Lung microvascular endothelial cell (primary cell): ENCODE measurements around the gene CTBP1. TPM values are rescaled to one million over a fixed set of nuclear protein-coding genes. Genes with fewer than 3 reads are reported as not detected.

Experiments
- DNase-seq, 2 donors: peaks; one replicate each; pipeline versions ENCODE4 v3.0.0 to v3.0.0-alpha.2; 2010; ENCODE audit warnings: low read depth in 2 of 2
- total RNA-seq: library from RNA; depleted of rRNA; stranded (reverse); fragments of >200 nt; gene quantifications from 2 replicates; pipeline ENCODE4 v1.2.1, GENCODE V29; 2014

Gene CTBP1
- total RNA-seq, 1 donor from 2014 or later: 239 TPM

DNA sequence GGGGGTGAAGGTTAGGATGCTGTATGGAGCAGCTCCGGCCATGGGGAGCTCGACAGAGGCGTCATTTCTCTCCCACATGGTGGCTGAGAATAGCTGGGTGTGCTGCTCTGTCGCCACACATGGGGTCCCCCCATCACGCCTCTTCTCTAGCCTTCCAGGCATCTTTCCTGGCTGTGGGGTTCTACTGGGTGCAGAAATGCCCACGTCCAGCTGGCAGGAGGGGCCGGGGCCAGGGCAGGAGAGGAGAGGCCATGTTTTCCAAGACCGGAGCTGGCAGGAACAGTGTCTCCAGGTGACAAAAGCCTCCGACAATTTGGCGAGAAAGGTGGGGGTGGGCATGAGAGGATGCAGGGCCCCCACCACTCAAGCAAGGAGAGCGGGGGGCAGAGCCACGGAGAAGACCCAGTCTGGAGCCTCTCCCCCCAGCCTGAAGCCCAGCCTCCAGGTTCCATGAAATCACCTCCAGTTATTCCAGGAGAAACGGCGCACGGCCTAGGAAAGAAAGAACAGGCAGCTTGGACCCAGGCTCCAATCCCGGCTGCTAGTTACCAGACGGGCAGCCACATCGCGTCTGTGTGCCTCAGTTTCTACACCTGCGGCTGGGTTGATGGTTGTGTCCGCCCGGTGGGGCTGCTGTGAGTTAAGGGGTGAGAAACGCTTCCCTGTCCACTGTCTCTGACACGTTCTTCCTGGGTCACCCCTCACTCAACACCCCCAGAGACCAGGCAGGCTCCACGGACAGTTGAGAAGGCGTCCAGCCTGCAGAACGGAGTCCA is 49.2 kb downstream of the CTBP1 start:
- no peak for DNase-seq

DNA sequence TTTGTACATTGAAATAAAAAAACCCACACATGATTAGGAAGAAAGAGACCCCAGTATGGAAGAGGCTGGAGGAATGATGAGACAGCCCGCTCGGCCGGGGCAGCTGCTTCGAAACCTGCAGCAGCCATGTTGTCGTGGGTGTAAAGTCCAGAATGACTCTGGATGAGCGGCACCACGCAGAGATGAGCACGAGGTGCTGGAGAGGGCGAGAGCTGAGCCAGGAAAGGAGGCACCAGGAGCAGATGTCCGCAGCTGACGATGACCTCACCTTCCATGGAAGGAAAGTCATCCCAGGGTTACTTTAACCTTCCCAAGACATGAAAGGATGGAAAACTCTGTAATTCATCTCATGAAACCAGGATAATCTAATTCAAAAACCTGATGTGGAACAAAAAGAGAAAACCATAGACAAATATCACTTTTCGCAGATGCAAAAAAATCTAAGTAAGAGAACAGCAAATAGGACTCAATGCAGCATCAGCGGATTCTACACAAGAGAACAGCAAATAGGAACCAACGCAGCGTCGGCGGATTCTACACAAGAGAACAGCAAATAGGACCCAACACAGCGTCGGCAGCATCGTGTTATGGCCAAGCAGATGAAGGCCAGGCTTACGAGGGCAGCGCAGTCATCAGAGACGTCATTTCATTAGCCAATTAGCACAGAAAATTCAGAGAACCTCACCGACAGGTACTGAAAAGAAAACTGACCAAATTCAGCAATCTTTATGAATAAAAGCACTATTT is 50.7 kb downstream of the CTBP1 start:
- no peak for DNase-seq

DNA sequence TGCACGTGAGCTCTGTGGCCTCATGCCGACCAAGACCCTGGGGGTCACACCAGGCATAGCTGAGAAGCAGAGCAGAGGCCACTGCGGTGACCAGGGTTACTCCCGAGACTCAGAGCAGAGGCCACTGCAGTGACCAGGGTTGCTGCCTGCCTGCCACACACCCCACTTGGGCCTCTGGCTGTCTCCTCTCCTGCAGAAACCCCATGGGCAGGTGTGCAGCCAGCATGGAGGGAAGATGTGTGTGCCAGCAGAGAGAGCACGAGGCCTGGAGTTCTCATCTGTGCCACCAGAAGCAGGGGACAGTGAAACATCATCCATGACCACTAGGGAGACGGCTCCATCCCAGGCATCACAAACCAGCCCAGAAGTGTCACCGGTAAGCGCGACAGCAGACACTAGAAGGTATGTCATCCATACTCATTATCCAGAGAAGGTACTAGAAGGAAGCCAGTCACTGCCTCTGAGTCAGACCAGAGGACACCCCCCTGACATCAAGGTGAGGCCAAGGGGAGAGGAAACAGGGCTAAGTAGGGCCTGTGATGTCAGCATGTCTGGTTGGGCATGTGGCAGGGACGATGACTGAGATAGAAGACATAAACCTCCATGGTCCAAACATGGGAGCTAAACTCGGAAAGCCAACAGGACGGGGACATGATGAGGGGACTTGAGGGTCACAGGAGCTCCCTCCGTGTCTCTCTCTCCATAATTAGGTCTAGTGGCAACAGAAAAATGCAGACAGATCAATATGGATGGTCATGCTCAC is 52.3 kb downstream of the CTBP1 start:
- DNase-seq: no peak

DNA sequence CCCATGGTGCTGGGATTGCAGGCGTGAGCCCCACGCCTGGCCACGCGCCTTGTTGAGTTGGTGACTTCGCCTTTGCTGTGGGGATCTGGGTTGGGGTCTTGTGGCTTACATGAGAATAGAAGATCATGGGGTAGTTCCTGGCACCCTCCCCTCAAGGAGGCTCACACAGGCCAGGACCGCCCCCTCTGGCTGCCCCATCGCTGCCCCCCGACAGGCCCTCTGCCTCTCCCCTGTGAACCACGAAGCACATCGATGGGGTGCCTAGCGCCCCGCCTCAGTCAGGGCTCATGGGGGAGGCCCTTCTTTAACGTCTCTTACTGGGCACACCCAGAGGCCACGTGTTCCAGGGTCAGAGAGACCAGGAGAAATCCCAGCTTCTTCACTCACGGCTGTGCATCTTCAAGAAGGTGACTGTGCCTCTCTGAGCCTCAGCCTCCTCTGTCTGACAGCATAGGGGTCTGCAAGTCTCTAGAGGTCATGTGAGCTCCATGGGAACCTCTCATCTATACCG is 53.0 kb downstream of the CTBP1 start:
- DNase-seq: no peak

DNA sequence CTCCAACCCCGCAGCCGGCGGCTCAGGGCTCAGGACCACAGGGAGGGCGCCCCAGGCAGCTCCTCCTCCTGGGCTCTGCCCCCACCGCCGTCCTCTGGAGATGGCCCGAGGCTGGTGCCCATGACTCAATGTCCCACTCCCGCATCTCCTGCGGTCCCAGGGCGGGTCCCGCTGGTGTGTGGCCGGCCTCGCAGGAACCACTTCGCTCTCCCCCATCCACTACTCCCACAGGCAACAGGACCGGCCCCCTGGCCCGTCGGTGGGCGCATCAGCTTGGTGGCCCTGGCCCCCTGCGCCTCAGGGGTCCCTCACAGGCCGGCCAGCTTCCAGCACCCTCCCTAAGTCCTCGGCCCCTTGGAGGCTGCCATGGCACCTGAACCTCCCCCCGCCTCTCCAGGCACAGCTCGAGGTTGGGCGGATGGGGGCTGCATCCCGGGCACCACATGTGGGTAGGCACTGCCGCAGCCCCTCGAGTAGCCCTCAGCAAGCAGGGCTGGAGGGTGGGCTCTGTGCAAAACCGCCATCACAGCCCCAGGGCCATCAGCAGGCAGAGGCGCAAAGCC is 53.7 kb downstream of the CTBP1 start:
- DNase-seq: no peak

DNA sequence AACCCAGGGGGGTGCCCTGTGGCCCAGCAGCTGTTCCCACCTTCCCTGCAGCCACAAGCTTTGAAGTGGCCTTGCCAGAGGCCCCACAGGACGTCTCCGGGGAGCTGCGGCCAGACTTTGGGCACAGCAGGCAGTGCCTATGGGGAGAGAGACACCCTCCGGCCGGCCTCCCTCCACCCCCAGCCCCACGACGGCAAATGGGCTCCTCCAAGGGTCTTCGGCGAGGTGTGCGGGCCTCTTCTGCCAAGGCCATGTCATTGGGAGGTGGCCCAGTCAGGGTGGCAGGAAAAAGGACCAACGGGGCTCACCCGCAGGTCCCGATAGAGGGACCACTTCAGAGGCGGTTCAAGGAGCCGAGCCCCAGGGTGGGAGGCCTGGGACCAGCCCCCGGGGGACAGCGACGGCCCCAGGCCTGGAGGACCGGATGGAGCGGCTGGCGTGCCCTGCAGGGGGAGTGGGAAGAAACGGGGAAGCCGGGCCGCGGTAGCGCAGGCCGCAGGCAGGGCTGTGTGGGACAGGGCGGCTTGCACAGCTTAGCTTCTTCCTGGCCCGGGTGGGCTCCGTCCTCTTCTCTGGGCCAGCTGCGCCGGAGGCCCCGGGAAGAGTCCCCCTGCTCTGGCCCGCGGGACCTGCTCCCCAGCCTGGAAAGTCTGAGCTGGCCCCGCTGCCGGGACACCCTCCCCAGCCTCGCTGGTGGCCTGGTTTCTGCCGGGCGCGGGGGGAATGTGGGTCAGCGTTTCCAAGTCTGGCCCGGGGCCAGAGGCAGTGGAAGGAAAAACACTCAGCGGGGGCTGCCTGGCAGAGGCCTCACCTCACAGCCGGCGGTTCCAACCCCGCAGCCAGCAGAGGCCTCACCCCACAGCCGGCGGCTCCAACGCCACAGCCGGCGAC is 54.7 kb downstream of the CTBP1 start:
- DNase-seq: peak in 1 of 2 donors; percentile 88

DNA sequence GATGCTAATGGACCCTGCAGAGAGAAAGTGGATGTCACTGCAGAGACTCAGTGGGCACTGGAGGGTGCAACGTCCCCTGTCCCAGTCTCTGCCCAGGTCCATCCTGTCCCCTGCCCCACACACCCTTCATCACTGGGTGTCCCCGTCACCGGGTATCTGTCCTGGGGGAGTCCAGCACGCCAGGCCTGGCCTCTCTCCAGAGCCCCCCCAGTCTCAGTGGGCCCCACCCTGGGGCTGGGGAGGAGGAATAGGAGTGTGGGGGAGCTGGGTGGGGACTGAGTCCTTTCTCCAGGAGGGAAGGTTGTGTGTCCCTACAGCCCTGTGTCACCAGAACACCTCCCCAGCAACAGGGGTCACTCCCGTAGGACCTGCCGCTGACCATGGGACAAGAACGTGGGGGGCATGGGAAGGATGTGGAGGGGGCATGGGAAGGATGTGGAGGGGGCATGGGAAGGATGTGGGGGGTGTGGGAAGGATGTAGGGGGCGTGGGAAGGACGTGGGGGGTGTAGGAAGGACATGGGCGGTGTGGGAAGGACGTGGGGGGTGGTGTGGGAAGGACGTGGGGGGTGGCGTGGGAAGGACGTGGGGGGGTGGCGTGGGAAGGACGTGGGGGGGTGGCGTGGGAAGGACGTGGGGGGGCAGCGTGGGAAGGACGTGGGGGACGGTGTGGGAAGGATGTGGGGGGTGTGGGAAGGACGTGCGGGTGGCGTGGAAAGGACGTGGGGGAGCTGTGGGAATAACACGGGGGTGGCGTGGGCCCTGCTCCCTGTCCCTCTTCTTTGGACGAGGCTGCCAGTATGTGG is 55.5 kb downstream of the CTBP1 start:
- no peak for DNase-seq

DNA sequence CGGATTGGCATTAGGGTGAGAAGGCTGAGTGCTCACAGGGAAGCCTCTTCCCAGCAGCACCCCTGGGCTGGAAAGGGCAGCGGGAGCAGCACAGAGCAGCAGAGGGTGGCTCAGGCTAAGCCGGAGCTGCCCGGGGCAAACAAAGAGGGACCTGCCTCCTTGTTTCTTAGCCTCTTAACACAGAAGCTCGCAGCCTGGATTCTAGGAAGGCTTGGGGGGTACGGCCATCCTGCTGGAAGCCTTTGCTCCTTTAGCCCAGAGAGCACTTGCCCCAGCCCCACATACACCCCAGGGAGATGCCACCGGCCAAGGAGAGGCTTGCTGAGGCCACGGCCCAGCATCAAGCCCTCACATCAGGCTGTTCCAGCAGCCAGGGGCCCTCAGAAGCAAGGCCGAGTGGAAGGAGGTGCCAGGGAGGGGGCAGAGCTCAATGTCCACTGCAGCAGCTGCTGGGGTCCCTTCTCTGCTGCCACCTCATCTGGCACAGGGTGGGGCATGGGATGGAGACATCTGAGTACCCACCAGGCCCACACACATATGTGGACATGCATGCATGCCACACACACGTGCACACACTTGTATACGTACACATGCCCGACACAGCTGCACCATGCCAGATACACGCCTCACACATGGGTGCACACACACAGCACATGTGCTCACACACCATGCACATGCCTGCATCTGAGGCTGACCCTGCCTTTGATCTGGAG is 56.3 kb downstream of the CTBP1 start:
- no peak for DNase-seq

DNA sequence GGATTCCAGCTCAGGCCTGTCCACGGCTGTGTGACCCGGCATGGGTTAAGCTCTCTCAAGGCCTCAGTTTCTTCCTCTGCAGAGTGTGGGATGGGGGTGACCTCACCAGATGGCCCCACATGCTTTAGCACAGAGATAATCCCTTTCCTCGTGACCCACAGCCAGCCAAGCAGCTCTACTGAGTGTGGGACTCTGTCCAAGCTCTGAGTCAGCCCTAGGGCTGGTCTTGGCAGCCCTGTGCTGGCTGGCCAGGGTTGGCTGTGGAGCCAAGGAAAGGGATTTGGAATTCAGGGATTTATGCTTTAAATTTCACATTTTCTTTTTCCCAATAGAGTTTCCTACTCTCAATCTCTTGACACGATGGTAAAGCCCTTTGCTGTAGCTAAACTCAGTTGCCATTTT is 56.8 kb downstream of the CTBP1 start:
- peak; percentile 85 to 94 for DNase-seq

DNA sequence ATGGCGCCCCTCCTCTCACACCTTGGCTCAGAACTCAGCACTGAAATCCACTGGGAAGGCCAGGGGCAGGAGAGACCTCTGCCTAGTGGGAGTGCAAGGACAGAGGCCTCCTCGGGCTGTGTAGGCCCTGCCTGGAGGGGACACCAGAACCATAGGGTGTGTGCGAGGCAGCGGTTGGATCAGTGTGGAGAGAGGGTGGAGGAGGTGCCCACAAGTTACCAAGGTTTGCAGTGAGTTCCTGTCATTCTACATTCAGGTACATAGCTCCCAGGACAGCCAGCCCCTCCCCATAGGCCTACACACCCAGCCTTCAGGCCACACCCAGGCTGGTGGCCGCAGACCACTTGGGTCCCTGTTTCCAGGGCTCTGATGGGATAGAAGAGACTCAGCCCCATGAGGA is 57.3 kb downstream of the CTBP1 start:
- DNase-seq: no peak

DNA sequence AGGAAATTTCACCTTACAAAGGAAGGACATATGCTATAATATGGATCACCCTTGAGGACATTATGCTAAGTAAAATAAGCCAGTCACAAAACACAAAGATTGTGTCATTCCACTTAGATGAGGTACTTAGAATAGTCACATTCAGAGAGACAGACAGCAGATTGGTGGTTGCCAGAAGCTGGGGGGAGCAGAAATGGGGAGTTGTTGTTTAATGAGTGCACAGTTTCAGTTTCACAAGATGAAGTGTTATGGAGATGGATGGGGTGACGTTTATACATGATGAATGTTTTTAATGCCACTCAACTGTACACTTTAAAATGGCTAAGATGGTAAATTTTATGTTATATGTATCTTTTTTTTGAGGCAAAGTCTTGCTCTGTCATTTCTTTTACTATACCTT is 61.7 kb downstream of the CTBP1 start:
- DNase-seq: peak in 1 of 2 donors; percentile 32

DNA sequence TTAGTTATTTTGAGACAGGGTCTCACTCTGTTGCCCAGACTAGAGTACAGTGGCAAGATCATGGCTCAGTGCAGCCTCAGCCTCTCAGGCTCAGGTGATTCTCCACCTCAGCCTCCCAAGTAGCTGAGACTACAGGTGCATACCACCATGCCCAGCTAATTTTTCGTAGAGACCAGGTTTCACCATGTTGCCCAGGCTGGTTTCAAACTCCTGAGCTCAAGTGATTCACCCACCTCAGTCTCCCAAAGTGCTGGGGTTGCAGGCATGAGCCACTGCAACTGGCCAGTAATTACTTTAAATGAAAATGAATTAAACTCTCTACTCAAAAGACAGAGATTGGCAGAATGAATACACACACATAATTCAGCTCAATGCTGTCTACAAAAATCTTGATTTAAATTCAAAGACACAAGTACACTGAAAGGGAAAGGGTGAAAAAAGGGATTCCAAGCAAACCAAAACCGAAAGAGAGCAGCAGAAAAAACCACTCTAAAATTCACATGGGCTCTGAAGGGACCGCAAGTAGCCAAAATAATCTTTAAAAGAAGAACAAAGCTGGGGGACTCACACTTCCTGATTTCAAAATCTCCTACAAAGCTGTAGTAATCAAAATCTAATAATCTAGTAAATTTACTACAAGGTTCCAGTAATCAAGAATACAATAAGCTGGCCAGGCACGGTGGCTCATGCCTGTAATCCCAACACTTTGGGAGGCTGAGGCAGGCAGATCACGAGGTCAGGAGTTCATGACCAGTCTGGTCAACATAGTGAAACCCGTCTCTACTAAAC is 64.8 kb downstream of the CTBP1 start:
- DNase-seq: no peak

DNA sequence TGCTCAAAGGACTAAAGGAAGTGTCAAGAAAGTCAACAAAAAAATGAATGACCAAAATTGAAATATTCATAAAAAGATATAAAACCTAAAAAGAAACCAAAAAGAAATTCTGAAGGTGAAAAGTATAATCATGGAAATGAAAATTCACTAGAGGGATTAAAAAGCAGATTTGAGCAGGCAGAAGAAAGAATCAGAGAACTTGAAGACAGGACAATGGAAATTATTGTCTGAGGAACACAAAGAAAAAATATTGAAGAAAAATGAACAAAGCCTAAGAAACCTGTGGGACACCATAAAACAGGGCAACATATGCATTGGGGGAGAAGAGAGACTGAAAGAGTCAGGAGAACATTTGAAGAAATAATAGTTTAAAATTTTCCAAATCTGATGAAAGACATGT is 66.6 kb downstream of the CTBP1 start:
- no peak for DNase-seq

DNA sequence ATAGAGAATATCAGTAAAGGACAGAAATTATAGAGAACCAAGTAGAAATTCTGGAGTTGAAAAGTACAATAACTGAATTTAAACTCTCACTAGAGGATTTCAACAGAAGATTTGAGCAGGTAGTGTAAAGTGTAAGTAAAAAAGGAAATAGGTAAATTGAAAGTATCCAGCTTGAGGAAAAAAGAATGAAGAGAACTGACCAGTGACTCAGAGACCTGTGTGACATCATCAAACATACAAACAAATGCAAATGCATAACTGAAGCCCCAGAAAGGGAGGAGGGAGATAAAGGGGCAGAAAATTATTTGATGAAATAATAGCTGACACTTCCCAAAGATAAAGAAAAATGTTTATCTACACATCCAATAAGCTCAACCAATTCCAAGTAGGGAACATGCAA is 68.3 kb downstream of the CTBP1 start:
- DNase-seq: no peak

DNA sequence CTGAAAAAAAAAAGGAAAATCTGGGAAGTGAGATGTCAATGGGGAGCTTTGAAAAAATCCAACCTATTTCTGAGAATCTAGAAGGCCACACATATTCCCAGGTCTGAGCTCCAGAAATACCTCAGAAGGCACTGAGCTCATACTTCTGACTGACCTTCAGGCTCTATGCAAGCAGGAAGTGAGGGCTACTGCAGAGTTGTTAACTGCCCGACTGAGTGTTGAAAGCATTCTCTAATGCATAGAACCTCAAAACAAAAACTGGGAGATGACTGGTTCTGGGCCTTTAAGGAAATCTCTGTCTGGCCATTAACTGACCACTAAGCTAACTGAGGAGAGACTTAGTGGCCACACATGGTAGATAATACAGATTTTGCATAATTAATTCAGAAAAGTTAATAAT is 69.0 kb downstream of the CTBP1 start:
- no peak for DNase-seq

DNA sequence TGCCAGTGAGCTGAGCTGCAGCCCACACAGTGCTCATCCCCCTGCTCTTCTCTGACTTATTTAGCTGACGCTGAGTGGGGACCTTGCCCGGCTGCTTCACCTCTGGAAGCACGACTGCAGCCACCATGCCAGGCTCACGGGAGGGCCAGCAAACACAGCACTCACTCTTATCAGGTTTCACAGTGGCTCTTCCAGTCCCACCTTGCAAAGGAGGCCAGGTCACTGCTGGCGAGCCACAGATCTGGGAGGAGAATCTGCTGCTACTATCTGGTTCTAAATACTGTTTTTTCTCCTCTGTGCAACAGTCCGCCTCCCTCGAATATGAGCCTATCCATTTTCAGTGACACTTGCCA is 69.9 kb downstream of the CTBP1 start:
- DNase-seq: no peak

DNA sequence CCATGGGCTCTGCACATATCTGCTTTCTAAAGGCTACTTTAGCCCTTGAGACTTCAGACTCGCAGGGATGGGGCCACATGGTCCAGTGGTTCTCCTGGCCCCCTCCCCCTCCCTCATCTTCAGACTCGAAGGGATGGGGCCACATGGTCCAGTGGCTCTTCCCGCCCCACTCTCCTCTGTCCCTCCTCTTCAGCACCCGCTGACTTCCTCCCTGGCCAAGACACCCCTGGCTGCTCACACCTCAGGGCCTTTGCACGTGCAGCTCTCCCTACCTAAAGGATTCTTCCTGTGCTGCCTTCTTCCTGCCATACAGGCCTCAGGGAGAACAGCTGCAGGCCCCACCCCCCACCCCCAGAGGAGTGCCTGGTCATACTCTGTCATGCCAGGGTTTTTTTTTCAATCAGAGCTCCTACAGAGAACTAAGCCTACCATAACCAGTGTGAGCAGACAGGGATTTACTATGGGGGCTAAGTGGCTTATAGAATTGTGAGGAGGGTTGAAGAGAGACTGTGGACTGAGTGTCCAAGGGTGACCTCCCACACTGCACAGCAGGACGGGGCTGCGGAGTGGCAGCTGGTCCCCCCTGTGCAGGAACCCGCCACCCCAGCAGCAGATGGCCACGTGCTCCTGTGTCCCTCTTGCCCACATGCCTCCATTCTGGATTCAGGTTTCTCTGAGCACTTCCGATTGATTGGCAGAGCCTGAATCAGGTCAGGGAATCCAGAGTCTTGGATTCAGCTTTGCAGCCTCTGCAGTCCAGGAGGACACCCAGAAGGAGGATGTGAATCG is 70.4 kb downstream of the CTBP1 start:
- DNase-seq: no peak
